Liver (tissue), 3 donors: ENCODE results near the gene SNAI3.

Experiments used
- CTCF ChIP-seq: fragments of 150-350 bp; IDR thresholded peaks from 2 replicates; pipeline ENCODE4 v1.5.1; 2017; ENCODE audit warnings: improper control_type of control experiment, low read depth, low read length; ENCODE audit not compliant: missing input control
- FOXA1 ChIP-seq: IDR thresholded peaks from 2 replicates; pipeline ENCODE4 v1.6.1; 2016; ENCODE audit warnings: antibody characterized with exemption
- MAX ChIP-seq: IDR thresholded peaks from 2 replicates; pipeline ENCODE4 v1.6.1; 2016; ENCODE audit warnings: antibody characterized with exemption
- RAD21 ChIP-seq, 2 donors: IDR thresholded peaks; 2 replicates each; pipeline ENCODE4 v1.6.1; 2016; ENCODE audit warnings: antibody characterized with exemption in 2 of 2, mild to moderate bottlenecking in 2 of 2
- RXRA ChIP-seq, 2 donors: IDR thresholded peaks; 2 replicates each; pipeline ENCODE4 v1.6.1; 2017 to 2018; ENCODE audit warnings: antibody characterized with exemption in 2 of 2, mild to moderate bottlenecking in 1 of 2
- TAF1 ChIP-seq: conservative IDR thresholded peaks from 2 replicates; pipeline ENCODE4 v1.6.1; 2016; ENCODE audit warnings: antibody characterized with exemption, mild to moderate bottlenecking
- YY1 ChIP-seq: IDR thresholded peaks from 2 replicates; pipeline ENCODE4 v1.6.1; 2016; ENCODE audit warnings: antibody characterized with exemption, mild to moderate bottlenecking
- donor health status: healthy.
- donor health status: healthy.

GRCh38 chr16:88733630-88734360 lies 47.5 kb upstream of the SNAI3 start:
- no peak for TF ChIP-seq CTCF
- no peak for TF ChIP-seq YY1
- no peak for TF ChIP-seq TAF1
- TF ChIP-seq RAD21 (IDR thresholded peaks at IDR 0.05), result no peak
- no peak for TF ChIP-seq FOXA1
- no peak for TF ChIP-seq RXRA (IDR thresholded peaks at IDR 0.05)
- TF ChIP-seq MAX, result no peak
